WTC11 (cell line): Measurements from ENCODE around the gene LGSN. TPM values are rescaled to one million over a fixed set of nuclear protein-coding genes. Genes with fewer than 3 reads are reported as not detected.

Experiments used
- ATAC-seq: fragments of 200-7000 bp; cut with Tn5 transposase; 2 replicates; pipeline ENCODE4 v1.10.0; 2021; ENCODE audit warnings: mild to moderate bottlenecking, moderate library complexity
- CTCF ChIA-PET: fragments of 300-600 bp; sonication (Branson Sonifier 250); formaldehyde crosslinking; loops from one replicate; lab custom pipeline; 2021; ENCODE audit warnings: antibody characterized with exemption; lab: Charles Lee
- POLR2A ChIA-PET: fragments of 350-600 bp; sonication (Branson Sonifier 250); formaldehyde crosslinking; loops from one replicate; lab custom pipeline; 2021; ENCODE audit warnings: antibody characterized with exemption; lab: Charles Lee
- DNase-seq: peaks from one replicate; pipeline ENCODE4 v3.0.0; 2021; ENCODE audit warnings: low spot score
- H3K27ac Mint-ChIP-seq: 2 replicates; pipeline ENCODE4 v1.8.0; 2021; ENCODE audit warnings: mixed read lengths
- H3K27me3 Mint-ChIP-seq: 2 replicates; pipeline ENCODE4 v1.8.0; 2021; ENCODE audit warnings: low read depth, mild to moderate bottlenecking, moderate library complexity, mixed read lengths
- H3K36me3 Mint-ChIP-seq: 2 replicates; pipeline ENCODE4 v1.8.0; 2021; ENCODE audit warnings: mixed read lengths
- H3K4me1 Mint-ChIP-seq: 2 replicates; pipeline ENCODE4 v1.8.0; 2022; ENCODE audit warnings: mixed read lengths
- H3K4me3 Mint-ChIP-seq: 2 replicates; pipeline ENCODE4 v1.8.0; 2021; ENCODE audit warnings: mild to moderate bottlenecking, moderate library complexity, mixed read lengths
- H3K9me3 Mint-ChIP-seq: 2 replicates; pipeline ENCODE4 v1.8.0; 2021; ENCODE audit warnings: mixed read lengths
- ARID4B ChIP-seq: sonication (generic); formaldehyde crosslinking; IDR thresholded peaks from 2 replicates; pipeline ENCODE4 v1.8.0; 2023; ENCODE audit warnings: missing genetic modification reagents, mild to moderate bottlenecking, borderline replicate concordance
- CBFB ChIP-seq: sonication (generic); formaldehyde crosslinking; IDR thresholded peaks from 2 replicates; pipeline ENCODE4 v1.8.1; 2022; ENCODE audit warnings: mild to moderate bottlenecking, low read depth, missing genetic modification reagents
- CREB1 ChIP-seq: sonication (generic); formaldehyde crosslinking; IDR thresholded peaks from 2 replicates; pipeline ENCODE4 v1.8.0; 2023; ENCODE audit warnings: mild to moderate bottlenecking, missing genetic modification reagents
- EMX1 ChIP-seq: fragments of 250-450 bp; sonication (Bioruptor Pico); IDR thresholded peaks from 2 replicates; pipeline ENCODE4 v1.8.0; 2021; ENCODE audit warnings: mild to moderate bottlenecking
- ETV6 ChIP-seq: sonication (generic); formaldehyde crosslinking; IDR thresholded peaks from 2 replicates; pipeline ENCODE4 v1.8.1; 2022; ENCODE audit warnings: mild to moderate bottlenecking, missing genetic modification reagents
- GRHL2 ChIP-seq: fragments of 250-450 bp; sonication (Bioruptor Pico); IDR thresholded peaks from 2 replicates; pipeline ENCODE4 v1.8.0; 2022; ENCODE audit warnings: mild to moderate bottlenecking, moderate library complexity; ENCODE audit not compliant: insufficient replicate concordance, severe bottlenecking
- JUN ChIP-seq: sonication (generic); formaldehyde crosslinking; IDR thresholded peaks from 2 replicates; pipeline ENCODE4 v1.8.0; 2023; ENCODE audit warnings: mild to moderate bottlenecking, missing genetic modification reagents
- MXD4 ChIP-seq: fragments of 250-450 bp; sonication (Bioruptor Pico); IDR thresholded peaks from 2 replicates; pipeline ENCODE4 v1.8.0; 2021; ENCODE audit warnings: mild to moderate bottlenecking, moderate library complexity, borderline replicate concordance
- NFYB ChIP-seq: sonication (generic); formaldehyde crosslinking; conservative IDR thresholded peaks from 2 replicates; pipeline ENCODE4 v1.8.0; 2022; ENCODE audit warnings: low read depth, missing genetic modification reagents
- RORB ChIP-seq: fragments of 250-450 bp; sonication (Bioruptor Pico); IDR thresholded peaks from 2 replicates; pipeline ENCODE4 v1.9.0; 2021; ENCODE audit warnings: mild to moderate bottlenecking
- TEAD4 ChIP-seq: sonication (generic); formaldehyde crosslinking; IDR thresholded peaks from 2 replicates; pipeline ENCODE4 v1.8.0; 2022; ENCODE audit warnings: mild to moderate bottlenecking, missing genetic modification reagents
- ZNF121 ChIP-seq: sonication (generic); formaldehyde crosslinking; IDR thresholded peaks from 2 replicates; pipeline ENCODE4 v1.8.0; 2023; ENCODE audit warnings: missing genetic modification reagents
- ZNF219 ChIP-seq: sonication (generic); formaldehyde crosslinking; IDR thresholded peaks from 2 replicates; pipeline ENCODE4 v1.8.0; 2023; ENCODE audit warnings: missing genetic modification reagents, mild to moderate bottlenecking, borderline replicate concordance
- ZNF263 ChIP-seq: sonication (generic); formaldehyde crosslinking; IDR thresholded peaks from 2 replicates; pipeline ENCODE4 v1.8.1; 2022; ENCODE audit warnings: low read depth, mild to moderate bottlenecking, moderate library complexity, missing genetic modification reagents
- ZNF423 ChIP-seq: fragments of 250-450 bp; sonication (Bioruptor Pico); IDR thresholded peaks from 2 replicates; pipeline ENCODE4 v2.1.2; 2022; ENCODE audit warnings: mild to moderate bottlenecking, moderate library complexity
- ZNF671 ChIP-seq: fragments of 250-450 bp; sonication (Bioruptor Pico); IDR thresholded peaks from 2 replicates; pipeline ENCODE4 v1.8.0; 2021; ENCODE audit warnings: mild to moderate bottlenecking
- total RNA-seq: library from RNA; stranded (reverse); gene quantifications from 3 replicates; pipeline ENCODE4 v1.2.3, GENCODE V29; 2021
- TF ChIP-seq, protein P1 (sequence below): sonication (generic); formaldehyde crosslinking; IDR thresholded peaks from 2 replicates; pipeline ENCODE4 v1.8.1; 2023; ENCODE audit warnings: mild to moderate bottlenecking, missing genetic modification reagents
- TF ChIP-seq, protein P2 (sequence below): sonication (generic); formaldehyde crosslinking; IDR thresholded peaks from 2 replicates; pipeline ENCODE4 v1.8.0; 2022; ENCODE audit warnings: mild to moderate bottlenecking, missing genetic modification reagents
- TF ChIP-seq, protein P3 (sequence below): sonication (generic); formaldehyde crosslinking; IDR thresholded peaks from 2 replicates; pipeline ENCODE4 v1.8.1; 2022; ENCODE audit warnings: low read depth, mild to moderate bottlenecking, moderate library complexity, missing genetic modification reagents, borderline replicate concordance
- TF ChIP-seq, protein P4 (sequence below): sonication (generic); formaldehyde crosslinking; IDR thresholded peaks from 2 replicates; pipeline ENCODE4 v1.8.0; 2023; ENCODE audit warnings: missing genetic modification reagents
- TF ChIP-seq, protein P5 (sequence below): sonication (generic); formaldehyde crosslinking; IDR thresholded peaks from 2 replicates; pipeline ENCODE4 v1.8.1; 2023; ENCODE audit warnings: mild to moderate bottlenecking, missing genetic modification reagents, moderate library complexity

Gene LGSN
- total RNA-seq, 1 experiment from 2014 or later = 0.35 TPM

DNA sequence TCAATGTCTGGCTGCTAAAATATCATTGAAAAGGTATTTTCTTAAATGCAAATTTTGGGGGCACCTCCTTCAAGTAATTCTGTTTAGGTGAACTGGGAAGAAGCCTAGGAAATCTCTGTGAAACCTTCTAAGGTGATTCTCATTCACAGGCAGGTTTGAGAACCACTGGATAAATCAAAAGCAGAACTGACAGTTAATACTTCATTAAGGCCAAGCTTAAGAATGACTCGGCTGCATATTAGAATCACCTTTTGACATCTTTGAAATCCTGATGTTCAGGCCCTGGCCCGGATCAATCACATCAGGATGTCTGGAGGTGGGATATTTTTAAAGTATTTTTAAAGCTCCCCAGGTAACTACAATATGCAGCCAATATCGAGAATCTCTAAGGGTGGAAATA, 58.0 kb downstream of the LGSN start (continued):
- TF ChIP-seq ARID4B (no peak), EMX1 (CRISPR knock-in tag) (no peak), ZNF219 (CRISPR knock-in tag) (no peak), JUN (CRISPR knock-in tag) (no peak), ZNF423 (CRISPR knock-in tag) (no peak), ZNF263 (CRISPR knock-in tag) (no peak), GRHL2 (no peak), RORB (CRISPR knock-in tag) (no peak), MXD4 (CRISPR knock-in tag) (no peak)
- TF ChIP-seq, protein P1, sequence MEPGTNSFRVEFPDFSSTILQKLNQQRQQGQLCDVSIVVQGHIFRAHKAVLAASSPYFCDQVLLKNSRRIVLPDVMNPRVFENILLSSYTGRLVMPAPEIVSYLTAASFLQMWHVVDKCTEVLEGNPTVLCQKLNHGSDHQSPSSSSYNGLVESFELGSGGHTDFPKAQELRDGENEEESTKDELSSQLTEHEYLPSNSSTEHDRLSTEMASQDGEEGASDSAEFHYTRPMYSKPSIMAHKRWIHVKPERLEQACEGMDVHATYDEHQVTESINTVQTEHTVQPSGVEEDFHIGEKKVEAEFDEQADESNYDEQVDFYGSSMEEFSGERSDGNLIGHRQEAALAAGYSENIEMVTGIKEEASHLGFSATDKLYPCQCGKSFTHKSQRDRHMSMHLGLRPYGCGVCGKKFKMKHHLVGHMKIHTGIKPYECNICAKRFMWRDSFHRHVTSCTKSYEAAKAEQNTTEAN = no peak
- TF ChIP-seq, protein P2, sequence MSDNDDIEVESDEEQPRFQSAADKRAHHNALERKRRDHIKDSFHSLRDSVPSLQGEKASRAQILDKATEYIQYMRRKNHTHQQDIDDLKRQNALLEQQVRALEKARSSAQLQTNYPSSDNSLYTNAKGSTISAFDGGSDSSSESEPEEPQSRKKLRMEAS (CRISPR knock-in tag) = no peak
- TF ChIP-seq, protein P3, sequence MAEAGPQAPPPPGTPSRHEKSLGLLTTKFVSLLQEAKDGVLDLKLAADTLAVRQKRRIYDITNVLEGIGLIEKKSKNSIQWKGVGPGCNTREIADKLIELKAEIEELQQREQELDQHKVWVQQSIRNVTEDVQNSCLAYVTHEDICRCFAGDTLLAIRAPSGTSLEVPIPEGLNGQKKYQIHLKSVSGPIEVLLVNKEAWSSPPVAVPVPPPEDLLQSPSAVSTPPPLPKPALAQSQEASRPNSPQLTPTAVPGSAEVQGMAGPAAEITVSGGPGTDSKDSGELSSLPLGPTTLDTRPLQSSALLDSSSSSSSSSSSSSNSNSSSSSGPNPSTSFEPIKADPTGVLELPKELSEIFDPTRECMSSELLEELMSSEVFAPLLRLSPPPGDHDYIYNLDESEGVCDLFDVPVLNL (CRISPR knock-in tag) = no peak

DNA sequence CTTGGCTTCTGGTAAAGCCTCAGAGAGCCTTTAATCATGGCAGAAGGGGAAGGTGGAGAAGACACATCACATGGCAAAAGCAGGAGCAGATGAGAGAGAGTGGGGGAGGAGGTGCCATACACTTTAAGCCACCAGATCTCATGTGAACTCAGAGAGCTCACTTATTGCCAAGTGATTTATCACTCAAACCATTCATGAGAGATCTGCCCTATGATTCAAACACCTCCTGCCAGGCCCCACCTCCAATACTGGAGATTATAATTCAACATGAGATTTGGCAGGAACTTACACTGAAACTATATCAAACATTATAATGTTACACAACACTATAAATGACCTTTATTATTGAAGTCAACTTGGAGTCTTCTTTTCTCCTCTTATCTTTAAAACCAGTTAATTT, 60.6 kb downstream of the LGSN start:
- peaks cover 3% of the 10 kb centered on the region; the same call in 1 of the 2 replicates for H3K36me3 Mint-ChIP-seq
- H3K4me3 Mint-ChIP-seq = no peak overlapping the region
- POLR2A ChIA-PET = no interaction called here
- H3K9me3 Mint-ChIP-seq = peaks cover 13% of the 10 kb centered on the region
- peaks cover 27% of the 10 kb centered on the region for H3K4me1 Mint-ChIP-seq
- TF ChIP-seq NFYB (no peak), ZNF121 (CRISPR knock-in tag) (no peak), ZNF671 (CRISPR knock-in tag) (no peak), ETV6 (no peak), TEAD4 (CRISPR knock-in tag) (no peak), CREB1 (CRISPR knock-in tag) (no peak), CBFB (CRISPR knock-in tag) (no peak)
- TF ChIP-seq, protein P4, sequence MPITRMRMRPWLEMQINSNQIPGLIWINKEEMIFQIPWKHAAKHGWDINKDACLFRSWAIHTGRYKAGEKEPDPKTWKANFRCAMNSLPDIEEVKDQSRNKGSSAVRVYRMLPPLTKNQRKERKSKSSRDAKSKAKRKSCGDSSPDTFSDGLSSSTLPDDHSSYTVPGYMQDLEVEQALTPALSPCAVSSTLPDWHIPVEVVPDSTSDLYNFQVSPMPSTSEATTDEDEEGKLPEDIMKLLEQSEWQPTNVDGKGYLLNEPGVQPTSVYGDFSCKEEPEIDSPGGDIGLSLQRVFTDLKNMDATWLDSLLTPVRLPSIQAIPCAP (CRISPR knock-in tag) = no peak
- TF ChIP-seq, protein P5, sequence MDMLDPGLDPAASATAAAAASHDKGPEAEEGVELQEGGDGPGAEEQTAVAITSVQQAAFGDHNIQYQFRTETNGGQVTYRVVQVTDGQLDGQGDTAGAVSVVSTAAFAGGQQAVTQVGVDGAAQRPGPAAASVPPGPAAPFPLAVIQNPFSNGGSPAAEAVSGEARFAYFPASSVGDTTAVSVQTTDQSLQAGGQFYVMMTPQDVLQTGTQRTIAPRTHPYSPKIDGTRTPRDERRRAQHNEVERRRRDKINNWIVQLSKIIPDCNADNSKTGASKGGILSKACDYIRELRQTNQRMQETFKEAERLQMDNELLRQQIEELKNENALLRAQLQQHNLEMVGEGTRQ (CRISPR knock-in tag) = no peak
- TF ChIP-seq, all 79 proteins: peak for 0
- ATAC-seq = no peak
- no peak for DNase-seq
- Mint-ChIP-seq H3K27me3 (no peaks in the 10 kb centered on the region), H3K27ac (no peak overlapping the region)
- CTCF ChIA-PET = no interaction called here
